Neural progenitor cell (in vitro differentiated cells): ENCODE results near the gene ZNF664. TPM values are rescaled to one million over a fixed set of nuclear protein-coding genes. Genes with fewer than 3 reads are reported as not detected.

ENCODE experiments used
- DNase-seq: peaks from one replicate; pipeline ENCODE4 v3.0.0-alpha.2; 2016; ENCODE audit warnings: low spot score
- H2AFZ ChIP-seq: fragments of 200-600 bp; sonication (generic); replicated peaks from 2 replicates; pipeline ENCODE4 v1.6.1; 2016; ENCODE audit warnings: antibody characterized with exemption
- H3F3A ChIP-seq: fragments of 200-600 bp; sonication (generic); 2 replicates; pipeline ENCODE4 v1.6.1; 2016; ENCODE audit warnings: antibody characterized with exemption, low read depth
- H3K27ac ChIP-seq: fragments of 200-600 bp; sonication (generic); 2 replicates; pipeline ENCODE4 v1.5.1; 2016; ENCODE audit warnings: mild to moderate bottlenecking
- H3K27me3 ChIP-seq: fragments of 200-600 bp; sonication (generic); 2 replicates; pipeline ENCODE4 v1.6.1; 2016; ENCODE audit warnings: mild to moderate bottlenecking, moderate library complexity
- H3K36me3 ChIP-seq: fragments of 200-600 bp; sonication (generic); 2 replicates; pipeline ENCODE4 v1.5.1; 2016
- H3K4me1 ChIP-seq: fragments of 200-600 bp; sonication (generic); 2 replicates; pipeline ENCODE4 v1.6.1; 2016; ENCODE audit warnings: mixed run types
- H3K4me2 ChIP-seq: fragments of 200-600 bp; sonication (generic); 2 replicates; pipeline ENCODE4 v1.6.1; 2016
- H3K4me3 ChIP-seq: fragments of 200-600 bp; sonication (generic); 2 replicates; pipeline ENCODE4 v1.5.1; 2016
- H3K79me2 ChIP-seq: fragments of 200-600 bp; sonication (generic); 2 replicates; pipeline ENCODE4 v1.6.1; 2016; ENCODE audit warnings: low read depth
- H3K9ac ChIP-seq: fragments of 200-600 bp; sonication (generic); 2 replicates; pipeline ENCODE4 v1.6.1; 2016
- H3K9me3 ChIP-seq: fragments of 200-600 bp; sonication (generic); 2 replicates; pipeline ENCODE4 v1.5.1; 2016; ENCODE audit warnings: low read depth
- H4K20me1 ChIP-seq: fragments of 200-600 bp; sonication (generic); 2 replicates; pipeline ENCODE4 v1.6.1; 2016; ENCODE audit warnings: low read depth
- H3K27ac Mint-ChIP-seq: 3 replicates; pipeline ENCODE4 v1.8.0; 2021; ENCODE audit warnings: mixed read lengths
- H3K27me3 Mint-ChIP-seq: 2 replicates; pipeline ENCODE4 v1.8.0; 2022; ENCODE audit warnings: low read depth, mild to moderate bottlenecking, inconsistent platforms, moderate library complexity, mixed read lengths; ENCODE audit not compliant: insufficient read depth
- H3K36me3 Mint-ChIP-seq: 3 replicates; pipeline ENCODE4 v1.8.0; 2021; ENCODE audit warnings: mixed read lengths
- H3K4me1 Mint-ChIP-seq: 3 replicates; pipeline ENCODE4 v1.8.0; 2021; ENCODE audit warnings: mixed read lengths
- H3K4me3 Mint-ChIP-seq: 3 replicates; pipeline ENCODE4 v1.8.0; 2021; ENCODE audit warnings: mild to moderate bottlenecking, moderate library complexity, mixed read lengths
- H3K9me3 Mint-ChIP-seq: 3 replicates; pipeline ENCODE4 v1.8.0; 2020; ENCODE audit warnings: mixed read lengths
- CTCF ChIP-seq: fragments of 200-600 bp; sonication (generic); IDR thresholded peaks from 2 replicates; pipeline ENCODE4 v1.5.1; 2017; ENCODE audit warnings: antibody characterized with exemption, mild to moderate bottlenecking
- EZH2 ChIP-seq: fragments of 200-600 bp; sonication (generic); IDR thresholded peaks from 2 replicates; pipeline ENCODE4 v1.6.1; 2017; ENCODE audit warnings: antibody characterized with exemption, mild to moderate bottlenecking, moderate library complexity
- EZH2phosphoT487 ChIP-seq: fragments of 200-600 bp; sonication (generic); IDR thresholded peaks from 2 replicates; pipeline ENCODE4 v1.6.1; 2017; ENCODE audit warnings: antibody characterized with exemption
- total RNA-seq: library from RNA; depleted of rRNA; stranded (reverse); fragments of >200 nt; gene quantifications from 2 replicates; pipeline ENCODE4 v1.2.3, GENCODE V29; 2015; ENCODE audit warnings: low replicate concordance

The ZNF664 gene
- total RNA-seq, 1 donor from 2014 or later, result 172 TPM

GRCh38 chr12:124045671-124046455 is 72.8 kb downstream of the ZNF664 start:
- Histone ChIP-seq H3K27me3 (no peaks in the 10 kb centered on the region), H3K4me3 (no peak overlapping the region)
- H3K27ac Mint-ChIP-seq, result peak overlapping the region; percentile 50

GRCh38 chr12:124046456-124046740 is 73.4 kb downstream of the ZNF664 start:
- Mint-ChIP-seq H3K4me1 (peaks cover 26% of the 10 kb centered on the region), H3K27ac (no peak overlapping the region)
- DNase-seq, result no peak

More at GRCh38 chr12:124045671-124046455, 72.8 kb downstream of the ZNF664 start:
- H3K27me3 Mint-ChIP-seq, result peaks cover 2% of the 10 kb centered on the region
- Histone ChIP-seq H4K20me1 (no peaks in the 10 kb centered on the region), H3F3A (peaks cover 14% of the 10 kb centered on the region), H2AFZ (no peak overlapping the region), H3K4me2 (no peak overlapping the region), H3K9ac (no peak overlapping the region), H3K27ac (no peak overlapping the region), H3K36me3 (peaks cover 4% of the 10 kb centered on the region), H3K4me1 (peaks cover 26% of the 10 kb centered on the region), H3K9me3 (no peaks in the 10 kb centered on the region), H3K79me2 (no peaks in the 10 kb centered on the region)
- H3K9me3 Mint-ChIP-seq, result peaks cover 30% of the 10 kb centered on the region
- DNase-seq, result no peak
- H3K36me3 Mint-ChIP-seq, result peaks cover 19% of the 10 kb centered on the region
- TF ChIP-seq CTCF, result no peak
- TF ChIP-seq EZH2, result no peak
- no peak for TF ChIP-seq EZH2phosphoT487
- peaks cover 26% of the 10 kb centered on the region for H3K4me1 Mint-ChIP-seq
- H3K4me3 Mint-ChIP-seq, result peak overlapping the region; percentile 48

GRCh38 chr12:124047045-124047566 is 74.1 kb downstream of the ZNF664 start:
- Histone ChIP-seq H2AFZ (no peak overlapping the region), H4K20me1 (no peaks in the 10 kb centered on the region), H3K4me1 (peaks cover 26% of the 10 kb centered on the region), H3K36me3 (peaks cover 4% of the 10 kb centered on the region), H3K4me3 (no peak overlapping the region), H3K27me3 (no peaks in the 10 kb centered on the region), H3F3A (peaks cover 14% of the 10 kb centered on the region), H3K4me2 (no peak overlapping the region), H3K9me3 (no peaks in the 10 kb centered on the region), H3K27ac (no peak overlapping the region), H3K79me2 (no peaks in the 10 kb centered on the region), H3K9ac (no peak overlapping the region)
- no peak overlapping the region for H3K4me3 Mint-ChIP-seq
- H3K4me1 Mint-ChIP-seq, result peaks cover 26% of the 10 kb centered on the region
- DNase-seq, result no peak
- peaks cover 19% of the 10 kb centered on the region for H3K36me3 Mint-ChIP-seq
- no peak overlapping the region for H3K27ac Mint-ChIP-seq
- no peak for TF ChIP-seq EZH2
- TF ChIP-seq EZH2phosphoT487, result no peak
- TF ChIP-seq CTCF, result no peak
- H3K9me3 Mint-ChIP-seq, result peaks cover 30% of the 10 kb centered on the region
- peaks cover 2% of the 10 kb centered on the region for H3K27me3 Mint-ChIP-seq

More at GRCh38 chr12:124046456-124046740, 73.4 kb downstream of the ZNF664 start:
- Histone ChIP-seq H3K4me2 (no peak overlapping the region), H3K79me2 (no peaks in the 10 kb centered on the region), H3F3A (peaks cover 14% of the 10 kb centered on the region), H3K9me3 (no peaks in the 10 kb centered on the region), H2AFZ (no peak overlapping the region), H3K9ac (no peak overlapping the region), H3K4me3 (no peak overlapping the region), H3K4me1 (peaks cover 26% of the 10 kb centered on the region), H3K27me3 (no peaks in the 10 kb centered on the region), H4K20me1 (no peaks in the 10 kb centered on the region), H3K27ac (no peak overlapping the region), H3K36me3 (peaks cover 4% of the 10 kb centered on the region)
- H3K4me3 Mint-ChIP-seq, result no peak overlapping the region
- H3K9me3 Mint-ChIP-seq, result peaks cover 30% of the 10 kb centered on the region
- TF ChIP-seq EZH2 (no peak), EZH2phosphoT487 (no peak), CTCF (no peak)
- peaks cover 2% of the 10 kb centered on the region for H3K27me3 Mint-ChIP-seq
- peaks cover 19% of the 10 kb centered on the region for H3K36me3 Mint-ChIP-seq
